ENCODE results near the gene LAPTM5.
"Not testable (repeated sequence)": the region's sequence is repeated elsewhere in the genome, so short reads cannot be mapped to it uniquely, and the experiment has no call there.

LAPTM5 gene

GRCh38 chr1:30768830-30769718 lies 11.5 kb upstream of the LAPTM5 start:
- peak; percentile 55 for DNase-seq

- DNase-seq, result no peak
Observed at GRCh38 chr1:30768159-30768829, 10.7 kb upstream of the LAPTM5 start.

GRCh38 chr1:30766948-30767347 lies 9.4 kb upstream of the LAPTM5 start:
- DNase-seq, result not testable (repeated sequence)

- no peak for DNase-seq
Observed at GRCh38 chr1:30765556-30766434, 8.2 kb upstream of the LAPTM5 start.

GRCh38 chr1:30764939-30765555 lies 7.5 kb upstream of the LAPTM5 start:
- no peak for DNase-seq

GRCh38 chr1:30764396-30764795 lies 6.8 kb upstream of the LAPTM5 start:
- no peak for DNase-seq

GRCh38 chr1:30763651-30764248 lies 6.2 kb upstream of the LAPTM5 start:
- no peak for DNase-seq

- no peak for DNase-seq
Observed at GRCh38 chr1:30762930-30763650, 5.5 kb upstream of the LAPTM5 start.

- DNase-seq, result no peak
Observed at GRCh38 chr1:30762152-30762929, 4.8 kb upstream of the LAPTM5 start.

- DNase-seq, result no peak
Observed at GRCh38 chr1:30761381-30762151, 4.0 kb upstream of the LAPTM5 start.

GRCh38 chr1:30760596-30761324 lies 3.2 kb upstream of the LAPTM5 start:
- no peak for DNase-seq

GRCh38 chr1:30759718-30760281 lies 2.2 kb upstream of the LAPTM5 start:
- peak; percentile 70 for DNase-seq

GRCh38 chr1:30758785-30759380 lies 1.3 kb upstream of the LAPTM5 start:
- no peak for DNase-seq

- no peak for DNase-seq
Observed at GRCh38 chr1:30758121-30758688, 631 bp upstream of the LAPTM5 start.

- peak; percentile 92 for DNase-seq
Observed at GRCh38 chr1:30756545-30757351, 826 bp downstream of the LAPTM5 start.

- DNase-seq, result no peak
Observed at GRCh38 chr1:30756206-30756544, 1.4 kb downstream of the LAPTM5 start.

GRCh38 chr1:30755746-30756145 lies 1.8 kb downstream of the LAPTM5 start:
- no peak for DNase-seq

Data from CD4-positive, alpha-beta T cell treated with Interleukin-15 for 1 hour (primary cell).